Gastrocnemius medialis (tissue), 4 donors: ENCODE measurements around the gene TAX1BP3.

Source experiments
- CTCF ChIP-seq, 5 experiments: fragments of 450-650 bp in 3 of 5; fragments of 200-600 bp in 2 of 5; sonication (generic) in 2 of 5; IDR thresholded peaks in 4 of 5; conservative IDR thresholded peaks in 1 of 5; 1 replicate in 4 of 5; 2 replicates in 1 of 5; pipeline ENCODE4 v1.5.1; 2016 to 2019; ENCODE audit warnings: antibody characterized with exemption in 5 of 5, mild to moderate bottlenecking in 3 of 5, moderate library complexity in 3 of 5
- POLR2A ChIP-seq, 2 donors: fragments of 450-650 bp; IDR thresholded peaks; one replicate each; pipeline ENCODE4 v1.6.1; 2017; ENCODE audit warnings: antibody characterized with exemption in 2 of 2, mild to moderate bottlenecking in 2 of 2, moderate library complexity in 2 of 2

GRCh38 chr17:3695723-3696411, 27.5 kb upstream of the TAX1BP3 start, which contains the start of gene P2RX5:
- TF ChIP-seq CTCF (IDR thresholded peaks at IDR 0.05 in 4 of 5, conservative IDR thresholded peaks at IDR 0.05 in 1 of 5) (no peak), POLR2A (IDR thresholded peaks at IDR 0.05) (no peak)
